Smooth muscle cell (in vitro differentiated cells): ENCODE measurements around the gene TMEM132C. TPM values are rescaled to one million over a fixed set of nuclear protein-coding genes. Genes with fewer than 3 reads are reported as not detected.
A peak's percentile ranks its signal among the peaks of the same experiment; 100 is the strongest.

Source experiments
- DNase-seq: peaks from one replicate; lab custom pipeline; 2025; ENCODE audit not compliant: unreplicated experiment; lab: John Stamatoyannopoulos, UW
- H2AFZ ChIP-seq: fragments of 200-600 bp; sonication (generic); 2 replicates; pipeline ENCODE4 v1.6.0; 2016; ENCODE audit warnings: antibody characterized with exemption, low read depth, mild to moderate bottlenecking
- H3F3A ChIP-seq: fragments of 200-600 bp; sonication (generic); 2 replicates; pipeline ENCODE4 v1.6.0; 2017; ENCODE audit warnings: antibody characterized with exemption, low read depth
- H3K27ac ChIP-seq: fragments of 200-600 bp; sonication (generic); 2 replicates; pipeline ENCODE4 v1.5.1; 2016; ENCODE audit warnings: low read depth, mild to moderate bottlenecking
- H3K27me3 ChIP-seq: fragments of 200-600 bp; sonication (generic); 2 replicates; pipeline ENCODE4 v1.6.1; 2016; ENCODE audit warnings: low read depth, mild to moderate bottlenecking
- H3K36me3 ChIP-seq: fragments of 200-600 bp; sonication (generic); 2 replicates; pipeline ENCODE4 v1.5.1; 2016; ENCODE audit warnings: low read depth
- H3K4me1 ChIP-seq: fragments of 200-600 bp; sonication (generic); 2 replicates; pipeline ENCODE4 v1.5.1; 2016; ENCODE audit warnings: low read depth
- H3K4me2 ChIP-seq: fragments of 200-600 bp; sonication (generic); 2 replicates; pipeline ENCODE4 v1.6.0; 2016; ENCODE audit warnings: mild to moderate bottlenecking
- H3K4me3 ChIP-seq: fragments of 200-600 bp; sonication (generic); 2 replicates; pipeline ENCODE4 v1.5.1; 2016; ENCODE audit warnings: mild to moderate bottlenecking
- H3K79me2 ChIP-seq: fragments of 200-600 bp; sonication (generic); 2 replicates; pipeline ENCODE4 v1.6.0; 2016; ENCODE audit warnings: low read depth, mild to moderate bottlenecking
- H3K9ac ChIP-seq: fragments of 200-600 bp; sonication (generic); 2 replicates; pipeline ENCODE4 v1.6.0; 2016; ENCODE audit warnings: low read depth
- H3K9me3 ChIP-seq: fragments of 200-600 bp; sonication (generic); replicated peaks from 2 replicates; pipeline ENCODE4 v1.5.1; 2016; ENCODE audit warnings: low read depth
- H4K20me1 ChIP-seq: fragments of 200-600 bp; sonication (generic); 2 replicates; pipeline ENCODE4 v1.6.0; 2016; ENCODE audit warnings: low read depth
- WGBS: methylation state at CpG from one replicate; pipeline ENCODE4 v1.1.7; 2016; ENCODE audit warnings: low lambda C conversion rate; 5-methylcytosine and 5-hydroxymethylcytosine counted together
- polyA plus RNA-seq: library from polyadenylated mRNA; unstranded; fragments of >200 nt; fragmentation: Nextera tagmentation; extraction: Ambion mirVana; gene quantifications from 2 replicates; pipeline ENCODE4 v1.2.1, GENCODE V29; 2016
- total RNA-seq: library from RNA; depleted of rRNA; stranded (reverse); fragments of >200 nt; gene quantifications from 2 replicates; pipeline ENCODE4 v1.2.3, GENCODE V29; 2014
- TF ChIP-seq, protein P1 (sequence below): fragments of 200-600 bp; sonication (generic); IDR thresholded peaks from 2 replicates; pipeline ENCODE4 v1.5.1; 2017; ENCODE audit warnings: borderline replicate concordance, mild to moderate bottlenecking, antibody characterized with exemption; ENCODE audit not compliant: insufficient read depth, poor library complexity, severe bottlenecking

The TMEM132C gene
- total and polyA plus RNA-seq, 2 experiments from 2014 or later, result 0.49 to 0.77 TPM

DNA sequence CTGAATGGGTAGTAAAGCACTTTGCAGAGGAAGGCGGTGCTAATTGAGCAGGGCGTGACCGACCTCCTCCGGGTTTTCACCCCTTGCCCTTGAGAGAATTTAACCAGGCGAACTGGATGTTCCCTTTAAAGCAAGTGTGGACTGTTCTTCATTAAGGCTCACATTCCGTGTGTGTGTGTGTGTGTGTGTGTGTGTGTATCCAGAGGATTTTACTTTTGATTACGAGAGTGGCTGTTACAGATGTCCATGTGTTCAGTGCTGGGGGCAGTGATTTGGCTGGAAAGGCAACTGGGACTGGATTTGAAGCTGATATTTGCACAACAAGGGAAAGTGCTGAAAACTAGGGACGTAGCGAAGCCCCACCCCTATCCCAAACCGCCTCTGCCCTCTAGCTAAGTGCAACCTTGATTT is 2.2 kb downstream of the TMEM132C start:
- H3K9me3 ChIP-seq, result peaks cover 3% of the 10 kb centered on the region
- no peaks in the 10 kb centered on the region for H4K20me1 ChIP-seq
- H3K36me3 ChIP-seq, result no peaks in the 10 kb centered on the region
- H2AFZ ChIP-seq, result no peak overlapping the region
- no peaks in the 10 kb centered on the region for H3F3A ChIP-seq
- no peaks in the 10 kb centered on the region for H3K79me2 ChIP-seq
- peak overlapping the region; percentile 89 for H3K4me2 ChIP-seq
- H3K9ac ChIP-seq, result no peak overlapping the region
- peak overlapping the region; percentile 56 for H3K4me3 ChIP-seq
- H3K4me1 ChIP-seq, result peaks cover 13% of the 10 kb centered on the region
- DNase-seq, result no peak
- WGBS, result 5% methylated on average over 10 of the region's 10 CpGs
- H3K27ac ChIP-seq, result no peak overlapping the region
- TF ChIP-seq, protein P1, sequence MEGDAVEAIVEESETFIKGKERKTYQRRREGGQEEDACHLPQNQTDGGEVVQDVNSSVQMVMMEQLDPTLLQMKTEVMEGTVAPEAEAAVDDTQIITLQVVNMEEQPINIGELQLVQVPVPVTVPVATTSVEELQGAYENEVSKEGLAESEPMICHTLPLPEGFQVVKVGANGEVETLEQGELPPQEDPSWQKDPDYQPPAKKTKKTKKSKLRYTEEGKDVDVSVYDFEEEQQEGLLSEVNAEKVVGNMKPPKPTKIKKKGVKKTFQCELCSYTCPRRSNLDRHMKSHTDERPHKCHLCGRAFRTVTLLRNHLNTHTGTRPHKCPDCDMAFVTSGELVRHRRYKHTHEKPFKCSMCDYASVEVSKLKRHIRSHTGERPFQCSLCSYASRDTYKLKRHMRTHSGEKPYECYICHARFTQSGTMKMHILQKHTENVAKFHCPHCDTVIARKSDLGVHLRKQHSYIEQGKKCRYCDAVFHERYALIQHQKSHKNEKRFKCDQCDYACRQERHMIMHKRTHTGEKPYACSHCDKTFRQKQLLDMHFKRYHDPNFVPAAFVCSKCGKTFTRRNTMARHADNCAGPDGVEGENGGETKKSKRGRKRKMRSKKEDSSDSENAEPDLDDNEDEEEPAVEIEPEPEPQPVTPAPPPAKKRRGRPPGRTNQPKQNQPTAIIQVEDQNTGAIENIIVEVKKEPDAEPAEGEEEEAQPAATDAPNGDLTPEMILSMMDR, result no peak
- peaks cover 52% of the 10 kb centered on the region for H3K27me3 ChIP-seq

DNA sequence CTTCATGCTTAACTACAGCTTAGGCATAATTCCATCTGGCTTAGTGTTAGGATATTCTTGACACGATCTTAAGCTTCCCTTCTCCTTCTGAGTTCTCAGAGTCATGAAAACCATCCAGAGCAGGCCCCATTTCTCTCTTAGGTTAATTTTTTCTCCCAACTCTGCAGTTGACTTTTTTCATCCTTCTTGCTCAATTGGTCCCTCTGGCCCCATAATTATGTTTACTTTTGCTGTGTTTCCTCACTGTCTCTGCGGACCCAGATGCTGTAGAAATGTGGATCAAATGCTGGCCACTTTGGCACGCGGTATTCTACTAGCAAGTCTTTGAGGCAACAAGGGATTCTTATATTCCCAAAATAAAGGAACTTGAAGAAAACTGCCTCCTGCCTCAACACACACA is 9.5 kb downstream of the TMEM132C start:
- no peaks in the 10 kb centered on the region for H3K9me3 ChIP-seq
- no peaks in the 10 kb centered on the region for H3K79me2 ChIP-seq
- 48% methylated on average over 4 of the region's 4 CpGs for WGBS
- DNase-seq, result no peak
- H3F3A ChIP-seq, result no peaks in the 10 kb centered on the region
- no peaks in the 10 kb centered on the region for H3K27me3 ChIP-seq
- no peak overlapping the region for H3K27ac ChIP-seq
- no peak overlapping the region for H3K9ac ChIP-seq
- H3K4me3 ChIP-seq, result no peak overlapping the region
- TF ChIP-seq, protein P1, result no peak
- no peak overlapping the region for H3K4me2 ChIP-seq
- H2AFZ ChIP-seq, result no peak overlapping the region
- no peaks in the 10 kb centered on the region for H4K20me1 ChIP-seq
- no peaks in the 10 kb centered on the region for H3K4me1 ChIP-seq
- no peaks in the 10 kb centered on the region for H3K36me3 ChIP-seq

DNA sequence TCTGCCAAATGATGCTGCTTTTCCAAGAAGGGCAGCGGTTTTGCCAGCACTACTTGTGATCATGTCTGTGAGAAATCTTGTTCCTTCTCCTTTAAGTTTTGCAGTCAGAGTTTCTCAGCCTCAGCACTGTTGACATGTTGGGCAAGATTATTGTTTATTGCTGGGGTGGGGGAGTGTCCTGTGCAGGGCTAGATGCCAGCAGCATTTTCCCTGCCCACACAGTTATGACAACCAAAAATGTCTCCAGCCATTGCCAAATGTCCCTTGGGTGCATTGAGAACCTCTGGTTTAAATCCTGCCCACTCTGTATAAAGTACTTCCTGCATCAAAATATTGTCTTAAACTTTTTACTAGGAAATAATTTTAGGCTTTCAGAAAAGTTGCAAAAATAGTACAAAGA is 20.0 kb downstream of the TMEM132C start:
- no peaks in the 10 kb centered on the region for H3K27me3 ChIP-seq
- H3K4me2 ChIP-seq, result peak overlapping the region; percentile 36
- H3K79me2 ChIP-seq, result no peaks in the 10 kb centered on the region
- no peak overlapping the region for H3K9ac ChIP-seq
- no peaks in the 10 kb centered on the region for H3K36me3 ChIP-seq
- no peak overlapping the region for H3K27ac ChIP-seq
- H3K4me3 ChIP-seq, result no peak overlapping the region
- DNase-seq, result no peak
- peaks cover 6% of the 10 kb centered on the region for H3K4me1 ChIP-seq
- 56% methylated on average over 1 of the region's 1 CpG for WGBS
- H2AFZ ChIP-seq, result no peak overlapping the region
- no peaks in the 10 kb centered on the region for H3K9me3 ChIP-seq
- H3F3A ChIP-seq, result no peaks in the 10 kb centered on the region
- no peaks in the 10 kb centered on the region for H4K20me1 ChIP-seq
- TF ChIP-seq, protein P1, result no peak

DNA sequence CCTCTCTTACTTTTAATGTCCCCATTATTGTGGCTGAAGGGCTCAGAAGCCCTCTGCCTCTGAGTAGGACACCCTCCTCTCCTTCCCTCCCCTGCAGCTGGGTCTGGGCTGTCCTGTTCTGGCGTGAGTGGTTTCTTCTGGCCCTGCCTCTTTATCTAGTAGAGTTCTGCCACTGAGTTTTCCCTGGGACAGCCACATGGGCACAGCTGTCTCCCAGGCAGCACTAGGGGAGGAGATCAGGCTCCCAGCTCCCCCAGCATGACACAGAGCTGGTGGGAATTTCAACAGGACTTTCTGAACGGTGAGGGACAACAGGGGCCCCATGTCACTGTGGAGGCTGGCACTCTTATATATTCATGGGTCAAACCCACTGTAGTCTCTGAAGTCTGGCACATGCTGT is 21.4 kb downstream of the TMEM132C start:
- Histone ChIP-seq H3K27ac (no peak overlapping the region), H3K79me2 (no peaks in the 10 kb centered on the region), H2AFZ (no peak overlapping the region), H3K9me3 (no peaks in the 10 kb centered on the region), H3F3A (no peaks in the 10 kb centered on the region), H3K4me3 (no peak overlapping the region), H3K4me2 (no peak overlapping the region), H3K36me3 (no peaks in the 10 kb centered on the region), H3K9ac (no peak overlapping the region), H3K27me3 (no peaks in the 10 kb centered on the region), H3K4me1 (peaks cover 6% of the 10 kb centered on the region), H4K20me1 (no peaks in the 10 kb centered on the region)
- 27% methylated on average over 2 of the region's 2 CpGs for WGBS
- DNase-seq, result no peak
- TF ChIP-seq, protein P1, result no peak
